Colonic mucosa (tissue), 4 donors: ENCODE measurements around the gene RECQL5. TPM values are rescaled to one million over a fixed set of nuclear protein-coding genes. Genes with fewer than 3 reads are reported as not detected.
A peak's percentile ranks its signal among the peaks of the same experiment; 100 is the strongest.

Source experiments
- DNase-seq: peaks from one replicate; pipeline ENCODE4 v3.0.0-alpha.2; 2020
- H3K27ac ChIP-seq: fragments of 200-600 bp; one replicate; pipeline ENCODE4 v1.8.0; 2021
- H3K27me3 ChIP-seq: fragments of 200-600 bp; one replicate; pipeline ENCODE4 v1.8.0; 2021
- H3K36me3 ChIP-seq: fragments of 200-600 bp; one replicate; pipeline ENCODE4 v1.8.0; 2021
- H3K4me1 ChIP-seq: fragments of 200-600 bp; one replicate; pipeline ENCODE4 v1.8.0; 2021; ENCODE audit warnings: mild to moderate bottlenecking
- H3K4me3 ChIP-seq: fragments of 200-600 bp; one replicate; pipeline ENCODE4 v1.8.0; 2021
- H3K9ac ChIP-seq, 2 donors: one replicate each; pipeline ENCODE4 v1.7.0; 2013; ENCODE audit warnings: control low read depth in 2 of 2, low read depth in 2 of 2, low read length in 2 of 2
- H3K9me3 ChIP-seq: fragments of 200-600 bp; one replicate; pipeline ENCODE4 v1.8.0; 2021
- intact Hi-C: fragments of 100-400 bp; cut with DNase I; formaldehyde crosslinking; loops from one replicate; pipeline ENCODE4 v1.14.1; 2022
- total RNA-seq, 2 donors: library from RNA; stranded (reverse); fragmentation: NEBNext Ultra II Directional in 1 of 2; extraction: Animal tissue kit (Norgen Biotek cat#: 25700) in 1 of 2; gene quantifications; one replicate each; pipeline ENCODE4 v1.2.1, GENCODE V29; 2021
- TF ChIP-seq, protein P1 (sequence below): fragments of 200-600 bp; IDR thresholded peaks from one replicate; pipeline ENCODE4 v1.8.0; 2022; ENCODE audit warnings: antibody characterized with exemption, mild to moderate bottlenecking
- donor health status: healthy.
- donor health status: DM: no; HTN: no; CAD: no.
- donor health status: DM: no; HTN: no; CAD: no.

Gene RECQL5
- total RNA-seq, 2 donors from 2014 or later: 18.7 to 43.1 TPM

DNA sequence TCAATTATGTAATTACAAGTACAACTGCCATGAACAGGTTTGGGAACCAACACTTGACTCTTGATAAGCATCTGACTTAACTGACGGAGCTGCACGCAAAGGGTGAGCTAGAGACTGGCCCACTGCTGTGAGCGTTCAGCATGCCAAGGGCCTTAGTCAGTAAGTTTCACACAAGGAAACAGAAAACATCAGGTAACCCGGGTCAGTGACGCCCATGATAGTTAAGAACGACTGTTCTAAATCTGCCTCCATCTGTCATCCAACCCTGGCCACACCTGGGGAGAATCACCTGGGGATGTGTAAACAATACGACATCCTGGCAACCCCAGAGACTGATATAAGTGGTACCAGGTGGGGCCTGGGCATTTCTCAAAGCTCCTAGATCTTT is 21.5 kb downstream of the RECQL5 start:
- TF ChIP-seq, protein P1, sequence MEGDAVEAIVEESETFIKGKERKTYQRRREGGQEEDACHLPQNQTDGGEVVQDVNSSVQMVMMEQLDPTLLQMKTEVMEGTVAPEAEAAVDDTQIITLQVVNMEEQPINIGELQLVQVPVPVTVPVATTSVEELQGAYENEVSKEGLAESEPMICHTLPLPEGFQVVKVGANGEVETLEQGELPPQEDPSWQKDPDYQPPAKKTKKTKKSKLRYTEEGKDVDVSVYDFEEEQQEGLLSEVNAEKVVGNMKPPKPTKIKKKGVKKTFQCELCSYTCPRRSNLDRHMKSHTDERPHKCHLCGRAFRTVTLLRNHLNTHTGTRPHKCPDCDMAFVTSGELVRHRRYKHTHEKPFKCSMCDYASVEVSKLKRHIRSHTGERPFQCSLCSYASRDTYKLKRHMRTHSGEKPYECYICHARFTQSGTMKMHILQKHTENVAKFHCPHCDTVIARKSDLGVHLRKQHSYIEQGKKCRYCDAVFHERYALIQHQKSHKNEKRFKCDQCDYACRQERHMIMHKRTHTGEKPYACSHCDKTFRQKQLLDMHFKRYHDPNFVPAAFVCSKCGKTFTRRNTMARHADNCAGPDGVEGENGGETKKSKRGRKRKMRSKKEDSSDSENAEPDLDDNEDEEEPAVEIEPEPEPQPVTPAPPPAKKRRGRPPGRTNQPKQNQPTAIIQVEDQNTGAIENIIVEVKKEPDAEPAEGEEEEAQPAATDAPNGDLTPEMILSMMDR: no peak
- intact Hi-C loops: no loop called here
- no peak overlapping the region for H3K4me3 ChIP-seq
- DNase-seq: peak; percentile 79
- peak overlapping the region; percentile 97 for H3K27ac ChIP-seq
- no peaks in the 10 kb centered on the region for H3K9me3 ChIP-seq
- H3K4me1 ChIP-seq: peaks cover 3% of the 10 kb centered on the region
- H3K27me3 ChIP-seq: no peaks in the 10 kb centered on the region
- H3K9ac ChIP-seq: peak overlapping the region in 1 of 2 donors; percentile 84
- H3K36me3 ChIP-seq: no peaks in the 10 kb centered on the region

GRCh38 chr17:75643643-75644017 is 23.3 kb downstream of the RECQL5 start:
- no peaks in the 10 kb centered on the region for H3K9me3 ChIP-seq
- peak overlapping the region; percentile 56 for H3K27ac ChIP-seq
- TF ChIP-seq, protein P1: no peak
- DNase-seq: no peak
- peaks cover 3% of the 10 kb centered on the region for H3K4me1 ChIP-seq
- H3K36me3 ChIP-seq: no peaks in the 10 kb centered on the region
- H3K27me3 ChIP-seq: no peaks in the 10 kb centered on the region
- H3K4me3 ChIP-seq: no peak overlapping the region
- H3K9ac ChIP-seq: peak overlapping the region in 1 of 2 donors; percentile 35
- intact Hi-C loops: no loop called here

DNA sequence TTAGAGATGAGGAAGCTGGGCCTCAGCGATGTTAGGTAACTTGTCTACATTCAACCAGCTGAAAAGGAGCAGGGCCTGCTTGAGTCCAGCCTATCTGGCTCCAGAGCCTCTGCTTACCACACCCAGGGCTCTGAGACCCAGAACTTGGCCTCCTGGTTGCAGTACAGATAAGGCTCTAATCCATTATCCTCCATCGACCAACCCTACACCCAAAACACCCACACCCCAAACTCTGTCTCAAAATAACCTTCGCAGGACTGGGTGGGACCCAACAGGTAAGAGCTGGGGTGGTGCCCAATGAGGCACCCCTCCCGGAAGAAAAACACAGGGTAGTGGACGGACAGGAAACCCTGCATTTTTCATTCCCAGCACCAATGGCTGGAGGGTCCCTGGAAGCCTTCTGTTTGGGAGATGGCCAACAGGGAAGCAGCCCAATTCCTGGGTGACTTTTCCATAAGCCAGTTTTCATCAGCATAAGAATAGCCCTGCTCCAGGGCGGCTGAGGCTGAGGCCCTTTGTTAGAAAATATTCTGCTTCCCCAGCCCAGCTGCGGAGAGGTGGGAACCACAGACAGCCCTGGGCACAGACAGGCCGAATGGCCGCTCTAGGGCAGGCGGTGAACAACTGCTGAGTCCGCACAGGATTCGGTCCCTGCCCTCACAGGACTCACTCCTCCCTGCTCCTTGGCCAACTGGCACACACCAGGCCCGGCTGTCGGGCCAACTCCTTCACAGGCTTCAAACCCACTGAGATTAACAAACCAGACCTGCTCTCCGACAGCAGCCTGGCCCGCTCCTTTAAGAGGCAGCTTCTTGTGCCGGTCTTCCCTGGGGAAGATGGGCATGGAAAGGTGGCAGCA is 23.9 kb downstream of the RECQL5 start:
- H3K9me3 ChIP-seq: no peaks in the 10 kb centered on the region
- H3K4me3 ChIP-seq: no peak overlapping the region
- no peaks in the 10 kb centered on the region for H3K36me3 ChIP-seq
- intact Hi-C loops: no loop called here
- DNase-seq: peak; percentile 49
- H3K27ac ChIP-seq: peak overlapping the region; percentile 56
- H3K9ac ChIP-seq: peak overlapping the region; percentile 26 to 35
- H3K4me1 ChIP-seq: peaks cover 3% of the 10 kb centered on the region
- TF ChIP-seq, protein P1: no peak
- H3K27me3 ChIP-seq: no peaks in the 10 kb centered on the region

DNA sequence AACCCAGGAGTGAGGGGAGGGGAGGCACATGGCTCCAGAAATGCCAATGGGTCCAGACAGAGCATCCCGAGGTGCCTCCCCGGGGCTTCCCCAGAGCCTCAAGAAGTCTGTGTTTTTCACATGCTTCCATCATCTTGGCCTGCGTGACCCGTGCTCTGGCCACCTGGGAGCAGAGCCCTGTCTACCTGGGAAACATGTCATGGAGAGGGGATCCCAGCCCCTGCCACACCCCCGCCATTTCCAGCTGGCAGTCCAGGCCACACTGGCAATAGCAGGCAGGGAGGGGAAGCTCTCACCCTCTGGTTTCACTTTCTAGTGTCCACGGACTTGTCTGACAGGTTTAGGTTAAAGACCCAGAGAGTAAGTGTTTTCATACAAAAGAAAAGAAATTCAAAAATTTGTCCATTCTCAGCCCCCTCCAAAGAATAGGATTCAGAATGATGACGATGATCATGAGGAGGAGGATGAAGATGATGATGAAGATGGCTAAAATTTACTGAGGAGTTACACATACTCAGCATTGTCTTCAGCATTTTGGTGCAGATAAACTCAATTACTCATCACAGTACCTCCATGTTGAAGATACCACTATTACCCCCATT is 24.7 kb downstream of the RECQL5 start:
- no peaks in the 10 kb centered on the region for H3K36me3 ChIP-seq
- H3K4me3 ChIP-seq: no peak overlapping the region
- DNase-seq: peak; percentile 76
- TF ChIP-seq, protein P1: no peak
- H3K4me1 ChIP-seq: peaks cover 7% of the 10 kb centered on the region
- H3K27ac ChIP-seq: peak overlapping the region; percentile 56
- no peaks in the 10 kb centered on the region for H3K27me3 ChIP-seq
- H3K9ac ChIP-seq: peak overlapping the region; percentile 26 to 35
- H3K9me3 ChIP-seq: no peaks in the 10 kb centered on the region
- intact Hi-C loops: no loop called here

GRCh38 chr17:75641343-75641742 is 25.6 kb downstream of the RECQL5 start:
- Histone ChIP-seq H3K9me3 (no peaks in the 10 kb centered on the region), H3K27me3 (no peaks in the 10 kb centered on the region), H3K36me3 (no peaks in the 10 kb centered on the region), H3K4me1 (peaks cover 9% of the 10 kb centered on the region), H3K27ac (no peak overlapping the region), H3K4me3 (no peak overlapping the region), H3K9ac (no peak overlapping the region)
- no peak for DNase-seq
- intact Hi-C loops: no loop called here
- TF ChIP-seq, protein P1: no peak
